Suppressor macrophage (primary cell): ENCODE results near the gene ERFE.

Source experiments
- DNase-seq, 4 experiments: peaks; one replicate each; pipeline ENCODE4 v3.0.0-alpha.2; 2020 to 2022

Gene ERFE

GRCh38 chr2:238157506-238158017 is 1.2 kb upstream of the ERFE start:
- DNase-seq, result no peak

- DNase-seq, result no peak
These were observed 707 bp upstream of the ERFE start for GRCh38 chr2:238158018-238158508.

- DNase-seq, result peak; percentile 10 to 54 (median 32)
These were observed 335 bp downstream of the ERFE start for GRCh38 chr2:238159071-238159539.

- DNase-seq, result no peak
These were observed 963 bp downstream of the ERFE start for GRCh38 chr2:238159661-238160205.

- DNase-seq, result peak in 3 of 4 experiments; percentile 24 to 56 (median 46)
These were observed 1.7 kb downstream of the ERFE start for GRCh38 chr2:238160206-238161129.

GRCh38 chr2:238161291-238162051 is 2.7 kb downstream of the ERFE start:
- DNase-seq, result no peak

- no peak for DNase-seq
These were observed 3.6 kb downstream of the ERFE start for GRCh38 chr2:238162251-238162845.

GRCh38 chr2:238162846-238163441 is 4.2 kb downstream of the ERFE start:
- no peak for DNase-seq

GRCh38 chr2:238163481-238164198 is 4.9 kb downstream of the ERFE start:
- DNase-seq, result no peak

GRCh38 chr2:238164906-238165287 is 6.1 kb downstream of the ERFE start:
- no peak for DNase-seq

GRCh38 chr2:238165288-238165921 is 6.6 kb downstream of the ERFE start:
- DNase-seq, result no peak

- DNase-seq, result no peak
These were observed 7.9 kb downstream of the ERFE start for GRCh38 chr2:238166391-238167343.

GRCh38 chr2:238167344-238167715 is 8.6 kb downstream of the ERFE start:
- no peak for DNase-seq

- DNase-seq, result no peak
These were observed 9.0 kb downstream of the ERFE start for GRCh38 chr2:238167761-238168160.

- DNase-seq, result no peak
These were observed 9.7 kb downstream of the ERFE start for GRCh38 chr2:238168196-238169047.

GRCh38 chr2:238169048-238169707 is 10.4 kb downstream of the ERFE start:
- no peak for DNase-seq

GRCh38 chr2:238169708-238170251 is 11.0 kb downstream of the ERFE start:
- peak; percentile 54 to 78 (median 59) for DNase-seq
